Measurements from ENCODE around the gene IQCN.

- no peak for TF ChIP-seq CTCF (IDR thresholded peaks at IDR 0.05; ENCODE audit: borderline replicate concordance, extremely low read depth, low read length, poor library complexity, severe bottlenecking)
- no peak for TF ChIP-seq EZH2 (IDR thresholded peaks at IDR 0.05; ENCODE audit: borderline replicate concordance, low read depth, low read length, severe bottlenecking)
Measured at GRCh38 chr19:18230941-18231734, 43.1 kb downstream of the IQCN start.

Data from DND-41 (cell line).